Lower lobe of right lung (tissue), 2 donors: ENCODE results near the gene CLEC3A. TPM values are rescaled to one million over a fixed set of nuclear protein-coding genes. Genes with fewer than 3 reads are reported as not detected.

ENCODE experiments used
- ATAC-seq, 2 donors: fragments of 200-7000 bp; cut with Tn5 transposase; one replicate each; pipeline ENCODE4 v1.9.1; 2020 to 2022; ENCODE audit warnings: mild to moderate bottlenecking in 2 of 2, moderate library complexity in 2 of 2
- DNase-seq: peaks from one replicate; pipeline ENCODE4 v3.0.0-alpha.2; 2020
- H3K27ac ChIP-seq: fragments of 200-600 bp; one replicate; pipeline ENCODE4 v1.8.0; 2022
- H3K27me3 ChIP-seq: fragments of 200-600 bp; one replicate; pipeline ENCODE4 v1.8.0; 2022; ENCODE audit warnings: low read depth
- H3K36me3 ChIP-seq: fragments of 200-600 bp; one replicate; pipeline ENCODE4 v1.8.0; 2022; ENCODE audit warnings: mild to moderate bottlenecking
- H3K4me1 ChIP-seq: fragments of 200-600 bp; one replicate; pipeline ENCODE4 v1.8.0; 2022
- H3K4me3 ChIP-seq: fragments of 200-600 bp; one replicate; pipeline ENCODE4 v1.8.0; 2022; ENCODE audit warnings: mild to moderate bottlenecking
- H3K9me3 ChIP-seq: fragments of 200-600 bp; one replicate; pipeline ENCODE4 v1.8.0; 2022
- intact Hi-C: fragments of 100-400 bp; cut with DNase I; formaldehyde crosslinking; loops from one replicate; pipeline ENCODE4 v1.11.0; 2022
- total RNA-seq: library from RNA; stranded (reverse); fragmentation: NEBNext Ultra II Directional; extraction: Animal tissue kit (Norgen Biotek cat#: 25700); gene quantifications from one replicate; pipeline ENCODE4 v1.2.1, GENCODE V29; 2021
- TF ChIP-seq, protein P1 (sequence below): fragments of 200-600 bp; IDR thresholded peaks from one replicate; pipeline ENCODE4 v1.8.0; 2022; ENCODE audit warnings: antibody characterized with exemption, mild to moderate bottlenecking
- donor health status: DM: no; HTN: yes; CAD: no; lungs with severe emphysema.

CLEC3A gene
- total RNA-seq, 1 donor from 2014 or later: not detected

DNA sequence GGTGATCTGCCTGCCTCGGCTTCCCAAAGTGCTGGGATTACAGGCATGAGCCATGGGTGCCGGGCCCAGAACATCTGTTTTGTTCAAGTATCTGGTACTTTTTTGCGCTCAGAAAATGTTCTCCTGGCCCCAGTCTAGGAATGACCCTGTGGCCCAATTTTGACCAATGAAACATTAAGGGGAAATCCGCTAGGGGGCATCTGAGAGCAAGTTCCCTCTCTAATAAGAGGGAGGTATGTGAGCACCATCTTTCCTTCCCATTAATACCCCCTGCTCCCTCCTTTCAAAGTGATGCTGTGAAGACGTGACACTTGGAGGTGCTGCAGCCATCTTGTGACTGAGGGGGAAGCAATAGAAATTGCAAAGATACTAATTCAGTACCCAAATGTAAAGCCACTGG lies 16.5 kb upstream of the CLEC3A start:
- Histone ChIP-seq H3K9me3 (no peaks in the 10 kb centered on the region), H3K27ac (no peak overlapping the region), H3K27me3 (no peaks in the 10 kb centered on the region), H3K4me1 (no peaks in the 10 kb centered on the region), H3K36me3 (no peaks in the 10 kb centered on the region), H3K4me3 (no peak overlapping the region)
- TF ChIP-seq, protein P1, sequence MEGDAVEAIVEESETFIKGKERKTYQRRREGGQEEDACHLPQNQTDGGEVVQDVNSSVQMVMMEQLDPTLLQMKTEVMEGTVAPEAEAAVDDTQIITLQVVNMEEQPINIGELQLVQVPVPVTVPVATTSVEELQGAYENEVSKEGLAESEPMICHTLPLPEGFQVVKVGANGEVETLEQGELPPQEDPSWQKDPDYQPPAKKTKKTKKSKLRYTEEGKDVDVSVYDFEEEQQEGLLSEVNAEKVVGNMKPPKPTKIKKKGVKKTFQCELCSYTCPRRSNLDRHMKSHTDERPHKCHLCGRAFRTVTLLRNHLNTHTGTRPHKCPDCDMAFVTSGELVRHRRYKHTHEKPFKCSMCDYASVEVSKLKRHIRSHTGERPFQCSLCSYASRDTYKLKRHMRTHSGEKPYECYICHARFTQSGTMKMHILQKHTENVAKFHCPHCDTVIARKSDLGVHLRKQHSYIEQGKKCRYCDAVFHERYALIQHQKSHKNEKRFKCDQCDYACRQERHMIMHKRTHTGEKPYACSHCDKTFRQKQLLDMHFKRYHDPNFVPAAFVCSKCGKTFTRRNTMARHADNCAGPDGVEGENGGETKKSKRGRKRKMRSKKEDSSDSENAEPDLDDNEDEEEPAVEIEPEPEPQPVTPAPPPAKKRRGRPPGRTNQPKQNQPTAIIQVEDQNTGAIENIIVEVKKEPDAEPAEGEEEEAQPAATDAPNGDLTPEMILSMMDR: no peak
- ATAC-seq (no peak), DNase-seq (no peak)
- intact Hi-C loops: no loop called here

DNA sequence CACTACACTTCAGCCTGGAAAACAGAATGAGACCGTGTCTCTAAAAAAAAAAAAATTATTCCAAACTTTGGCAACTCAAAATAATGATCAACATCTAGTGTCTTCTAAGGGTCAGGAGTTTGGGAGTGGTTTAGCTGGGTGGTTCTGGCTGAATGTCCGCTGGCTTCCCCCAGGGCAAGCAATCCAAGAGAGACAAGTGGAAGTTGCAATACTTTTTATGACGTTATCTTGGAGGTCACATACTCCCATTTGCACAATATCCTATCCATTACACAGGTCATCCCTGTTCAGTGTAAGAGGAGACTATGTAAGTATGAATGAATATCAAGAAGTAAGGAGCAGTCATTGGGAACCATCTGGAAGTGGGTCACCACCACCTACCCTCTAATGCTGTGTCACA lies 15.2 kb upstream of the CLEC3A start:
- Histone ChIP-seq H3K9me3 (no peaks in the 10 kb centered on the region), H3K36me3 (no peaks in the 10 kb centered on the region), H3K4me3 (no peak overlapping the region), H3K27me3 (no peaks in the 10 kb centered on the region), H3K4me1 (no peaks in the 10 kb centered on the region), H3K27ac (no peak overlapping the region)
- TF ChIP-seq, protein P1: no peak
- ATAC-seq (no peak), DNase-seq (no peak)
- intact Hi-C loops: no loop called here

DNA sequence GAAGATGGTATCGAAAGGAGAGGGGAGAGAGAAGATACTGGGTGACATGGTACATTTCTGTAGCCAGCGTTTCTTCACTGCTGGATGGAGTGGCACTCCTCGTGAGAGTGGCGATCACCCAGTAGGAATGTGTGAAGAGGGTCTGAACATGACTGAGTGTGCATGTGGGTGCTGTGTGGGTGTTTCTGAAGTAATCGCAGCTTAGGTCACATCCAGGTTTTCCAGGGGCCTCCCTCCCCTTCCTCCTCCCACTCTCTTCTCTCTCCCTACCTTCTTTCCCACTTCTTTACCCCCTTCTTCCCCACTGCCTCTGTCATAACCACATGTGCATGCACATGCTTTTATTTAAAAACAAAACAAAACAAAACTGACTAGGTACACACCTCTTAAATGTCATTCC lies 1.8 kb downstream of the CLEC3A start:
- Histone ChIP-seq H3K36me3 (no peaks in the 10 kb centered on the region), H3K4me1 (no peaks in the 10 kb centered on the region), H3K9me3 (no peaks in the 10 kb centered on the region), H3K27me3 (peaks cover 8% of the 10 kb centered on the region), H3K27ac (no peak overlapping the region), H3K4me3 (no peak overlapping the region)
- TF ChIP-seq, protein P1: no peak
- intact Hi-C loops: no loop called here
- ATAC-seq (peak in 1 of 2 donors; percentile 39), DNase-seq (no peak)

DNA sequence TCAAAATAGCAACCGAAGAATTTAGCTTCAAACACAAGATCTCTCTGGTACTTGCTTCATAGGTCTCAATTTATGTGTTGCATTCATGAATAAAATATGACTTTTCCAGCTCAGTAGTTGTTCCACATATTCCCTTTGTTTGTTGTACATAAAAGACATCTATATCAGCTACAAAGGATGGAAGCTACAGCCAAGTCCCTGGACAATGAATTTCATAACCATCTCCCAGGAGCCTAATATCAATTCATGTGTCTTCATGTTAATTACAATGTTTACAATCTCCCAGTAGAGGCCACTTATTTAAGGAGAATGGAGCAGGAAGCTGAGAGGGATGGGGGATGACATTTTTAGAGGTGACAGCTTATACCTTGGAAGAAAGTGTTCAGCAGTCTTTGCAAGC lies 3.3 kb downstream of the CLEC3A start:
- intact Hi-C loops: no loop called here
- DNase-seq (no peak), ATAC-seq (no peak)
- no peaks in the 10 kb centered on the region for H3K36me3 ChIP-seq
- H3K4me1 ChIP-seq: no peaks in the 10 kb centered on the region
- H3K4me3 ChIP-seq: no peak overlapping the region
- TF ChIP-seq, protein P1: no peak
- no peak overlapping the region for H3K27ac ChIP-seq
- no peaks in the 10 kb centered on the region for H3K9me3 ChIP-seq
- peaks cover 8% of the 10 kb centered on the region for H3K27me3 ChIP-seq

DNA sequence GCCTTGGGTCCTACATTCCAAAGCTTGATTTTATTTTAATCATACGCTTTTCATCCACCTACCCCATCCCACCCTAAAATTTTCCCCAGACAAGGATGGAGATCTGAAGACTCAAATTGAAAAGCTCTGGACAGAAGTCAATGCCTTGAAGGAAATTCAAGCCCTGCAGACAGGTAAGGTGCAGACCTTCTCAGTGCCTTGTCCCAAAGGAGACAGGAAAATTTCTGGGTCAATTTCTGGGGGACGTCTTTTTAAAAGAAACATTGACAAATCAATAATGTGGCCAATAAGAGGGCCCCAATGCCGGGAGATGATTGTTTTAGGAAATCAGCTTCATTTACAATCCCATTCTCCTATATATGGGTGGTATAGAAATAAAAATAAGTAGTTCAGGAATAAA lies 5.7 kb downstream of the CLEC3A start:
- Histone ChIP-seq H3K4me1 (no peaks in the 10 kb centered on the region), H3K27me3 (no peaks in the 10 kb centered on the region), H3K4me3 (no peak overlapping the region), H3K36me3 (no peaks in the 10 kb centered on the region), H3K27ac (no peak overlapping the region), H3K9me3 (no peaks in the 10 kb centered on the region)
- DNase-seq (no peak), ATAC-seq (no peak)
- intact Hi-C loops: no loop called here
- TF ChIP-seq, protein P1: no peak

DNA sequence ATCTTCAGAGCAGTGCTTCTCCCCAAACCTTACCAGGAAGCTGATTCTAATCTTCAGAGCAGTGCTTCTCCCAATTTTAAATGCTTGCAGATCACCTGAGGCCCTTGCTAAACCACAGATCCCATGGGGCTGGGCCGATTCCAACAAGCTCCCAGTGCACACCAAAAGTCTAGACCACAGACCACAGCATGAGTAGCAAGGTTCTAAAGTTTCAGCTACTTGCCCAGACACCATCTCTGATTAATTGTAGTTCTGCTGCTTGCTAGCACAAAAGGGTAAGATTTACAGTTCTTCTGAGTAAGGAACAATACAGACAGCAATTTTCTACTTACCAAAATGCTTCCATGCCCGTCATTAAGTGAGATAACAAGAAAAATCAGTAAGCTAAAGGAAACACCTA lies 12.2 kb downstream of the CLEC3A start:
- intact Hi-C loops: no loop called here
- no peak for DNase-seq
- TF ChIP-seq, protein P1: no peak
- H3K4me3 ChIP-seq: no peak overlapping the region
- H3K9me3 ChIP-seq: no peaks in the 10 kb centered on the region
- no peak for ATAC-seq
- no peaks in the 10 kb centered on the region for H3K36me3 ChIP-seq
- H3K27ac ChIP-seq: no peak overlapping the region
- peaks cover 4% of the 10 kb centered on the region for H3K27me3 ChIP-seq
- no peaks in the 10 kb centered on the region for H3K4me1 ChIP-seq
